K562 (cell line): Measurements from ENCODE around the gene DGCR8. TPM values are rescaled to one million over a fixed set of nuclear protein-coding genes. Genes with fewer than 3 reads are reported as not detected.

Experiments used
- ADNP ChIP-seq: fragments of 200-800 bp; sonication (Bioruptor generic); IDR thresholded peaks from 2 replicates; pipeline ENCODE4 v1.6.1; 2016; ENCODE audit warnings: missing genetic modification characterization, missing compliant biosample characterization
- C11orf30 ChIP-seq: fragments of 450-650 bp; IDR thresholded peaks from 2 replicates; pipeline ENCODE4 v1.6.1; 2016; ENCODE audit warnings: low read depth, mild to moderate bottlenecking
- EWSR1 ChIP-seq: fragments of 450-650 bp; IDR thresholded peaks from 2 replicates; pipeline ENCODE4 v1.6.1; 2018; ENCODE audit warnings: borderline replicate concordance, mild to moderate bottlenecking, low read depth, moderate library complexity; ENCODE audit not compliant: partially characterized antibody
- GATA2 ChIP-seq: sonication (generic); formaldehyde crosslinking; IDR thresholded peaks from 2 replicates; pipeline ENCODE4 v1.4.0; 2020; ENCODE audit warnings: mild to moderate bottlenecking, missing genetic modification reagents
- HDAC8 ChIP-seq: fragments of 450-650 bp; IDR thresholded peaks from 2 replicates; pipeline ENCODE4 v1.6.1; 2016; ENCODE audit warnings: mild to moderate bottlenecking, missing genetic modification characterization, moderate library complexity, missing compliant biosample characterization
- HOMEZ ChIP-seq: fragments of 250-450 bp; sonication (Bioruptor Pico); IDR thresholded peaks from 2 replicates; pipeline ENCODE4 v1.4.0; 2020; ENCODE audit warnings: mild to moderate bottlenecking, moderate library complexity
- KAT7 ChIP-seq: sonication (generic); formaldehyde crosslinking; IDR thresholded peaks from 2 replicates; pipeline ENCODE4 v1.8.0; 2022; ENCODE audit warnings: missing genetic modification reagents, mild to moderate bottlenecking, borderline replicate concordance
- MCM3 ChIP-seq: fragments of 450-650 bp; IDR thresholded peaks from 2 replicates; pipeline ENCODE4 v1.6.1; 2016
- MCM7 ChIP-seq, 2 experiments: fragments of 450-650 bp; IDR thresholded peaks; 2 replicates each; pipeline ENCODE4 v1.6.1; 2016 to 2018
- NR2C2 ChIP-seq, 2 experiments: fragments of 200-800 bp in 1 of 2; sonication (Bioruptor generic) in 1 of 2; sonication (generic) in 1 of 2; formaldehyde crosslinking in 1 of 2; IDR thresholded peaks; 2 replicates each; pipeline versions ENCODE4 v1.6.1 to v1.8.0; 2016 to 2022; ENCODE audit warnings: mild to moderate bottlenecking in 1 of 2, missing compliant biosample characterization in 1 of 2, missing genetic modification characterization in 1 of 2, missing genetic modification reagents in 1 of 2
- RBM15 ChIP-seq: fragments of 200-400 bp; formaldehyde crosslinking; IDR thresholded peaks from 2 replicates; pipeline ENCODE4 v1.6.1; 2018; ENCODE audit warnings: mild to moderate bottlenecking, low read length, moderate library complexity; ENCODE audit not compliant: insufficient read depth
- SETDB1 ChIP-seq: IDR thresholded peaks from one replicate; pipeline ENCODE4 v1.6.1; 2012; ENCODE audit warnings: low read length, control low read depth, inconsistent platforms
- SMARCA4 ChIP-seq: fragments of 450-650 bp; IDR thresholded peaks from 2 replicates; pipeline ENCODE4 v1.6.1; 2016
- SREBF1 ChIP-seq: fragments of 150-350 bp; IDR thresholded peaks from 2 replicates; pipeline ENCODE4 v1.6.1; 2014; ENCODE audit warnings: antibody characterized with exemption, low read depth, low read length, borderline replicate concordance
- STAG1 ChIP-seq: sonication (generic); formaldehyde crosslinking; IDR thresholded peaks from 2 replicates; pipeline ENCODE4 v1.5.0; 2020; ENCODE audit warnings: missing genetic modification reagents, borderline replicate concordance
- ZBTB7A ChIP-seq: IDR thresholded peaks from 2 replicates; pipeline ENCODE4 v1.6.1; 2011; ENCODE audit warnings: low read depth, mild to moderate bottlenecking, low read length, moderate library complexity, borderline replicate concordance; ENCODE audit not compliant: control insufficient read depth
- ZFP1 ChIP-seq: fragments of 450-650 bp; formaldehyde crosslinking; IDR thresholded peaks from 2 replicates; pipeline ENCODE4 v1.4.0; 2020; ENCODE audit warnings: mild to moderate bottlenecking, mixed read lengths
- ZNF143 ChIP-seq: sonication (generic); formaldehyde crosslinking; IDR thresholded peaks from 2 replicates; pipeline ENCODE4 v1.9.0; 2022; ENCODE audit warnings: mild to moderate bottlenecking, missing genetic modification reagents
- ZNF212 ChIP-seq: fragments of 450-650 bp; formaldehyde crosslinking; IDR thresholded peaks from 2 replicates; pipeline ENCODE4 v1.4.0; 2020; ENCODE audit warnings: mild to moderate bottlenecking
- ZNF23 ChIP-seq: fragments of 250-450 bp; sonication (Bioruptor Pico); IDR thresholded peaks from 2 replicates; pipeline ENCODE4 v1.4.0; 2020; ENCODE audit warnings: mild to moderate bottlenecking
- ZNF253 ChIP-seq: fragments of 250-450 bp; sonication (Bioruptor Pico); conservative IDR thresholded peaks from 2 replicates; pipeline ENCODE4 v1.6.1; 2021; ENCODE audit warnings: mild to moderate bottlenecking
- ZNF583 ChIP-seq: fragments of 250-450 bp; sonication (Bioruptor Pico); IDR thresholded peaks from 2 replicates; pipeline ENCODE4 v1.4.0; 2020
- ZNF77 ChIP-seq: fragments of 250-450 bp; sonication (Bioruptor Pico); IDR thresholded peaks from 2 replicates; pipeline ENCODE4 v1.5.0; 2020
- polyA plus RNA-seq, 8 experiments: library from polyadenylated mRNA; depleted of rRNA in 4 of 8; stranded (reverse) in 5 of 8; unstranded in 3 of 8; fragments of >200 nt; fragmentation: Nextera tagmentation in 2 of 8; fragmentation: Illumina TruSeq in 1 of 8; extraction: Ambion mirVana in 2 of 8; extraction: Trizol in 1 of 8; gene quantifications; 2 replicates each; pipeline versions ENCODE4 v1.2.1 to v1.2.3, GENCODE V29; 2011 to 2014; ENCODE audit warnings: inconsistent platforms in 1 of 8, missing spikeins in 1 of 8
- total RNA-seq, 7 experiments: library from RNA; depleted of rRNA in 6 of 7; stranded (reverse); fragments of >200 nt in 6 of 7; fragmentation: Illumina TruSeq in 2 of 7; extraction: Trizol in 2 of 7; gene quantifications; 2 replicates each; pipeline versions ENCODE4 v1.2.1 to v1.2.3, GENCODE V29; 2011 to 2021; ENCODE audit warnings: low replicate concordance in 1 of 7
- TF ChIP-seq, protein P1 (sequence below): fragments of 250-450 bp; sonication (Bioruptor Pico); IDR thresholded peaks from 2 replicates; pipeline ENCODE4 v1.5.0; 2022; ENCODE audit warnings: mild to moderate bottlenecking
- TF ChIP-seq, protein P2 (sequence below): IDR thresholded peaks from 2 replicates; pipeline ENCODE4 v1.6.1; 2016; ENCODE audit warnings: missing genetic modification characterization, missing compliant biosample characterization

Gene DGCR8
- total and polyA plus RNA-seq, 9 of the 15 experiments (the other 6 are each of a cell fraction or from before 2014, with no cell fraction given), result 5.9 to 144 (median 80.1) TPM

DNA sequence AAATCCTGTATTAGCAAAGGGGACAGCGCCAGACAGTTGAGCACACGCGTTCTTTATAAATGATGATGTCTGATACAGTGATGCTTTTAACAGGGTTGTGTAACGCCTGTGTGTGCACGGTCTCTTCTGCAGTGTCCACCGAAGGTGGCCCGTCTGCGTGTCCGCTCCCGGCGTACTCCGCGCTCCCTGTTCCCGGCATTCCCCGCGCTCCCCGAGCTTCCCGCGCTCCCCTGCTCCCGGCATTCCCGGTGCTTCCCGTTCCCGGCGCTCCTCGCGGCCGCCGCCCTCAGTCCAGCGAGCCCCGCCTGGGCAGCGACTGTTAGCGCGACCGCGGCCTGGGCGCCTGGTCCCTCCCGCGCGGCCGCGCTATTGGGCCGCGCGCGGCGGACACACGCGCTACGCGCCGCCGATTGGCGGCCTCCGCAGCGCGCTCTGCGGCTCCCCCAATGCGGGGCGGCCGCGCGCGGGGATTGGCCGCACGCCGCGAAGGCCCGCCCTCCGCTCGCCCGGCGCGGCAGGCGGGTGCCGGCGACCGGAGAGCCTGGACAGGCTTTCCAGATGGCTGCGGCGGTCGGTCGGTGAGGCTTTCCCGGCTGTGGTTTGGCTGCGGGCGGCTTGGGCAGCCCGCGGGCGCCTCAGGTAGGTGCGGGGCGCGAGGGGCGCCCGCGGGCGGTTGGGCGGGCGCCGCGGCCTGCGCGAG, at the start of gene DGCR8 (continued):
- TF ChIP-seq KAT7 (CRISPR knock-in tag) (no peak), HOMEZ (peak; percentile 95), C11orf30 (no peak), SMARCA4 (no peak), EWSR1 (no peak), SETDB1 (peak; percentile 100), ADNP (tag) (no peak), SREBF1 (peak; percentile 80; the same call in 1 of the 2 replicates), ZNF212 (CRISPR knock-in tag) (peak; percentile 86), ZNF77 (no peak), ZFP1 (CRISPR knock-in tag) (peak; percentile 65; the same call in 1 of the 2 replicates), ZNF583 (CRISPR knock-in tag) (peak; percentile 96), STAG1 (no peak), MCM3 (no peak), ZNF253 (CRISPR knock-in tag) (peak; percentile 80; the same call in 1 of the 2 replicates), NR2C2 (CRISPR knock-in tag; IDR thresholded peaks at IDR 0.05) (no peak), NR2C2 (tag; IDR thresholded peaks at IDR 0.05) (no peak), MCM7 (IDR thresholded peaks at IDR 0.05) (no peak), ZNF23 (CRISPR knock-in tag) (0 out of 2 replicates have a peak, but pooled peaks have one; percentile 71), GATA2 (CRISPR knock-in tag) (no peak), RBM15 (no peak), ZNF143 (CRISPR knock-in tag) (no peak), HDAC8 (tag) (peak; percentile 95), ZBTB7A (no peak)
- TF ChIP-seq, protein P1, sequence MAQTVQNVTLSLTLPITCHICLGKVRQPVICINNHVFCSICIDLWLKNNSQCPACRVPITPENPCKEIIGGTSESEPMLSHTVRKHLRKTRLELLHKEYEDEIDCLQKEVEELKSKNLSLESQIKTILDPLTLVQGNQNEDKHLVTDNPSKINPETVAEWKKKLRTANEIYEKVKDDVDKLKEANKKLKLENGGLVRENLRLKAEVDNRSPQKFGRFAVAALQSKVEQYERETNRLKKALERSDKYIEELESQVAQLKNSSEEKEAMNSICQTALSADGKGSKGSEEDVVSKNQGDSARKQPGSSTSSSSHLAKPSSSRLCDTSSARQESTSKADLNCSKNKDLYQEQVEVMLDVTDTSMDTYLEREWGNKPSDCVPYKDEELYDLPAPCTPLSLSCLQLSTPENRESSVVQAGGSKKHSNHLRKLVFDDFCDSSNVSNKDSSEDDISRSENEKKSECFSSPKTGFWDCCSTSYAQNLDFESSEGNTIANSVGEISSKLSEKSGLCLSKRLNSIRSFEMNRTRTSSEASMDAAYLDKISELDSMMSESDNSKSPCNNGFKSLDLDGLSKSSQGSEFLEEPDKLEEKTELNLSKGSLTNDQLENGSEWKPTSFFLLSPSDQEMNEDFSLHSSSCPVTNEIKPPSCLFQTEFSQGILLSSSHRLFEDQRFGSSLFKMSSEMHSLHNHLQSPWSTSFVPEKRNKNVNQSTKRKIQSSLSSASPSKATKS (CRISPR knock-in tag), result peak; percentile 90; the same call in 1 of the 2 replicates
- TF ChIP-seq, protein P2, sequence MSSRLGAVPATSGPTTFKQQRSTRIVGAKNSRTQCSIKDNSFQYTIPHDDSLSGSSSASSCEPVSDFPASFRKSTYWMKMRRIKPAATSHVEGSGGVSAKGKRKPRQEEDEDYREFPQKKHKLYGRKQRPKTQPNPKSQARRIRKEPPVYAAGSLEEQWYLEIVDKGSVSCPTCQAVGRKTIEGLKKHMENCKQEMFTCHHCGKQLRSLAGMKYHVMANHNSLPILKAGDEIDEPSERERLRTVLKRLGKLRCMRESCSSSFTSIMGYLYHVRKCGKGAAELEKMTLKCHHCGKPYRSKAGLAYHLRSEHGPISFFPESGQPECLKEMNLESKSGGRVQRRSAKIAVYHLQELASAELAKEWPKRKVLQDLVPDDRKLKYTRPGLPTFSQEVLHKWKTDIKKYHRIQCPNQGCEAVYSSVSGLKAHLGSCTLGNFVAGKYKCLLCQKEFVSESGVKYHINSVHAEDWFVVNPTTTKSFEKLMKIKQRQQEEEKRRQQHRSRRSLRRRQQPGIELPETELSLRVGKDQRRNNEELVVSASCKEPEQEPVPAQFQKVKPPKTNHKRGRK, result no peak
